ENCODE results near the gene ZNF319. TPM values are rescaled to one million over a fixed set of nuclear protein-coding genes. Genes with fewer than 3 reads are reported as not detected.

The ZNF319 gene
- 10 to 100 TPM; 14.6 to 16.8 TPM for total RNA-seq

- peak within 1 kb of the TSS; percentile 92 for H3K4me3 Mint-ChIP-seq
- peak within 1 kb of the TSS; percentile 95 for H3K27ac Mint-ChIP-seq
- H3K27me3 Mint-ChIP-seq = no peaks in the 10 kb centered on the region
- no peaks in the 10 kb centered on the region for H3K9me3 Mint-ChIP-seq (ENCODE audit: low read depth)
- DNase-seq (peak; percentile 55), ATAC-seq (peak; percentile 20)
- peaks cover 30% of the 10 kb centered on the region for H3K36me3 Mint-ChIP-seq
- peaks cover 64% of the 10 kb centered on the region for H3K4me1 Mint-ChIP-seq
- CTCF ChIA-PET = interaction anchor here (0.8 to 5.7 kb wide), 14 partner anchors 9 to 462 kb away, joined by 3 to 64 read pairs (median 4); partner anchors contain the start of gene CFAP20
Observed at GRCh38 chr16:57999971-58000705, at the start of gene ZNF319. Gene ZNF319 (minus strand): TSS chr16:58000672. CDS start chr16:57998265, 2,407 bp downstream.

- CTCF ChIA-PET = interaction anchor here (0.5 kb wide), 1 partner anchor 755 kb away, joined by 3 read pairs; no protein-coding TSS in a partner anchor
- no peak for ATAC-seq
- DNase-seq = no peak
- Mint-ChIP-seq H3K36me3 (peaks cover 1% of the 10 kb centered on the region), H3K27me3 (peaks cover 2% of the 10 kb centered on the region), H3K4me3 (no peak overlapping the region), H3K9me3 (ENCODE audit: low read depth) (no peaks in the 10 kb centered on the region), H3K27ac (no peak overlapping the region), H3K4me1 (peaks cover 5% of the 10 kb centered on the region)
Observed at GRCh38 chr16:58049232-58050185, 49.0 kb upstream of the ZNF319 start.

GRCh38 chr16:58048494-58049231 lies 48.2 kb upstream of the ZNF319 start:
- Mint-ChIP-seq H3K9me3 (ENCODE audit: low read depth) (no peaks in the 10 kb centered on the region), H3K36me3 (peaks cover 1% of the 10 kb centered on the region), H3K4me3 (no peak overlapping the region), H3K27ac (no peak overlapping the region), H3K4me1 (peaks cover 1% of the 10 kb centered on the region), H3K27me3 (peaks cover 2% of the 10 kb centered on the region)
- no peak for ATAC-seq
- no peak for DNase-seq
- CTCF ChIA-PET = no interaction called here

- Mint-ChIP-seq H3K4me1 (no peaks in the 10 kb centered on the region), H3K27me3 (peaks cover 2% of the 10 kb centered on the region), H3K4me3 (no peak overlapping the region), H3K36me3 (peaks cover 1% of the 10 kb centered on the region), H3K9me3 (ENCODE audit: low read depth) (no peaks in the 10 kb centered on the region), H3K27ac (no peak overlapping the region)
- no peak for DNase-seq
- CTCF ChIA-PET = no interaction called here
- no peak for ATAC-seq
Observed at GRCh38 chr16:58047557-58048348, 47.3 kb upstream of the ZNF319 start.

DNA sequence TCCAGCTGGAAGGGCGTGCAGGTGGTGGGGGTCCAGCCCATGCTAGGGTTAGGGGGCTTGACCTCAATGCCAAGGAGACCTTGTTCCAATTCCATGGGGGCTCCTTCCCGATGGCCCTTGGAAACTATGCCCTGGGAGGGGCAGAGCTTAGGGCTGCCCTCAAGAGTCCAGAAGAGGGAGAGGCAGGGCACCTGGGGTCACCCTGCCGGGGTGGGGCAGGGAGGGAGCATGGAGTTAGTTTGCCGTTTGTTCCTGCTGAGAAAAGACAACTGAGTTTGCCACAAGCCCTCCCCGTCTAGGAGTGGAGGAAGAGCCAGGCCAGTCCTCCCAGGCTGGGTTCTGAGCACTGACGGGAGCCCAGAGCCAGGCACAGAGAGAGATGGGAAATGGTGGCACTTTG lies 46.5 kb upstream of the ZNF319 start:
- no peaks in the 10 kb centered on the region for H3K36me3 Mint-ChIP-seq
- H3K4me3 Mint-ChIP-seq = no peak overlapping the region
- CTCF ChIA-PET = no interaction called here
- no peak overlapping the region for H3K27ac Mint-ChIP-seq
- no peak for DNase-seq
- H3K9me3 Mint-ChIP-seq (ENCODE audit: low read depth) = no peaks in the 10 kb centered on the region
- H3K4me1 Mint-ChIP-seq = no peaks in the 10 kb centered on the region
- no peaks in the 10 kb centered on the region for H3K27me3 Mint-ChIP-seq
- ATAC-seq = no peak

- no peaks in the 10 kb centered on the region for H3K36me3 Mint-ChIP-seq
- no peak for DNase-seq
- ATAC-seq = no peak
- H3K4me3 Mint-ChIP-seq = no peak overlapping the region
- H3K4me1 Mint-ChIP-seq = no peaks in the 10 kb centered on the region
- no peaks in the 10 kb centered on the region for H3K27me3 Mint-ChIP-seq
- H3K27ac Mint-ChIP-seq = no peak overlapping the region
- CTCF ChIA-PET = no interaction called here
- H3K9me3 Mint-ChIP-seq (ENCODE audit: low read depth) = no peaks in the 10 kb centered on the region
Observed at GRCh38 chr16:58046054-58046881, 45.8 kb upstream of the ZNF319 start.

DNA sequence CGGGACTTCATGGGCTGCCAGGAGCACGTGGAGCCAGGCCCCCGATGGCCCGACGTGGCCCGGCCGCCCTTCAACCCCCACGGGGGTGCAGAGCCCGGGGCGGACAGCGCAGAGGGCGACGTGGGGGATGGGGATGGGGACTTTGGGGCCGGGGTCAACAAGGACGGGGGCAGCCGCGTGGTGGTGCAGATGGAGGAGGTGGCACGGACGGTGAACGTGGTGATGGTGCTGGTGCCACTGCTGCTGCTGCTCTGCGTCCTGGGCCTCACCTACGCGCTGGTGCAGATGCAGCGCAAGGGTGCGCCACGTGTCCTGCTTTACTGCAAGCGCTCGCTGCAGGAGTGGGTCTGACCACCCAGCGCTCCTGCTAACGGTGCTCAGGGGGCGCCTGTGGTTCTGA lies 44.6 kb upstream of the ZNF319 start:
- ATAC-seq (no peak), DNase-seq (no peak)
- no peaks in the 10 kb centered on the region for H3K27me3 Mint-ChIP-seq
- no peaks in the 10 kb centered on the region for H3K9me3 Mint-ChIP-seq (ENCODE audit: low read depth)
- no peaks in the 10 kb centered on the region for H3K4me1 Mint-ChIP-seq
- no peak overlapping the region for H3K4me3 Mint-ChIP-seq
- CTCF ChIA-PET = no interaction called here
- no peak overlapping the region for H3K27ac Mint-ChIP-seq
- no peaks in the 10 kb centered on the region for H3K36me3 Mint-ChIP-seq

- H3K27me3 Mint-ChIP-seq = no peaks in the 10 kb centered on the region
- CTCF ChIA-PET = no interaction called here
- no peak overlapping the region for H3K27ac Mint-ChIP-seq
- H3K9me3 Mint-ChIP-seq (ENCODE audit: low read depth) = no peaks in the 10 kb centered on the region
- H3K4me1 Mint-ChIP-seq = no peaks in the 10 kb centered on the region
- DNase-seq (no peak), ATAC-seq (no peak)
- no peak overlapping the region for H3K4me3 Mint-ChIP-seq
- H3K36me3 Mint-ChIP-seq = no peaks in the 10 kb centered on the region
Observed at GRCh38 chr16:58044266-58045019, 44.0 kb upstream of the ZNF319 start.

DNA sequence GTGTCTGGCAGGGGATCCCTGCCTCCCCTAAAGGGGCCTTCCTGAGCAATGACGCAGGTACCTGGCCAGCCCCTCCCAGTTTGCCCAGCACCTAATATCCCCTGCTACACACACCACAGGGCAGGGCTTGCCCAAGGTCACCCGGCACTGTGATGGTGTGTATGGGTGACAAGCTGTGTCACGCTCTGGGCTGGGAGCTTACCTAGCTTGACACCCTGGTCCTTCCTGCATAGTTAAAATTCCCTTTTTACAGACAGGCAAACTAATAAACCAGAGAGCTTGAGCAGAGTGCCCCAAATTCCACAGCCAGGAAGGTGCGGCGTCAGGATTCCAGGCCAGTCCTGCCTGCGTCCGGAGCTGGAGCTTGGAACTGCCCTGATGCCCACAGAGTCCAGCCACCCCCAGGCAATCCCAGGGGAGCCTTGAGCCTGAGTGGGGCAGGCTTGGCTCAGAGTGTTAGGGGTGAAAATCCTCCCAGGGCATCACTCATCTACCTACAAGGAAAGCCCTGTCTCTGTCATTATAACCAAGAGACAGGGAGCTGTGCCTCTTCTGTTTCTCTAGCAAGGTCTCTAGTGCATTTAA lies 43.2 kb upstream of the ZNF319 start:
- no peak overlapping the region for H3K27ac Mint-ChIP-seq
- DNase-seq = no peak
- ATAC-seq = no peak
- no peaks in the 10 kb centered on the region for H3K27me3 Mint-ChIP-seq
- CTCF ChIA-PET = no interaction called here
- no peaks in the 10 kb centered on the region for H3K9me3 Mint-ChIP-seq (ENCODE audit: low read depth)
- no peak overlapping the region for H3K4me3 Mint-ChIP-seq
- no peaks in the 10 kb centered on the region for H3K4me1 Mint-ChIP-seq
- no peaks in the 10 kb centered on the region for H3K36me3 Mint-ChIP-seq

GRCh38 chr16:58042886-58043515 lies 42.5 kb upstream of the ZNF319 start:
- CTCF ChIA-PET = no interaction called here
- H3K36me3 Mint-ChIP-seq = no peaks in the 10 kb centered on the region
- no peaks in the 10 kb centered on the region for H3K4me1 Mint-ChIP-seq
- H3K27me3 Mint-ChIP-seq = no peaks in the 10 kb centered on the region
- no peak overlapping the region for H3K4me3 Mint-ChIP-seq
- H3K27ac Mint-ChIP-seq = no peak overlapping the region
- DNase-seq (no peak), ATAC-seq (no peak)
- H3K9me3 Mint-ChIP-seq (ENCODE audit: low read depth) = no peaks in the 10 kb centered on the region
